OCI-LY7 (cell line): Measurements from ENCODE around the gene PKD1L1. TPM values are rescaled to one million over a fixed set of nuclear protein-coding genes. Genes with fewer than 3 reads are reported as not detected.

Experiments used
- BruUV-seq: library from RNA; stranded (reverse); fragments of 400-500 nt; replicated peaks from 2 replicates; lab custom pipeline; 2021; lab: Mats Ljungman, UMichigan
- CTCF ChIA-PET: fragments of 300-600 bp; sonication (Branson Sonifier 250); formaldehyde crosslinking; loops from one replicate; lab custom pipeline; 2022; ENCODE audit warnings: antibody characterized with exemption; ENCODE audit not compliant: unreplicated experiment; lab: Charles Lee
- POLR2A ChIA-PET: fragments of 300-600 bp; sonication (Branson Sonifier 250); formaldehyde crosslinking; loops from one replicate; lab custom pipeline; 2022; ENCODE audit warnings: antibody characterized with exemption; lab: Charles Lee
- DNase-seq: peaks from one replicate; pipeline ENCODE4 v3.0.0-alpha.2; 2015; ENCODE audit warnings: low spot score
- H2AFZ ChIP-seq: fragments of 200-600 bp; sonication (generic), shearing (Covaris generic); 2 replicates; pipeline ENCODE4 v1.6.1; 2014; ENCODE audit warnings: mild to moderate bottlenecking, antibody characterized with exemption, low read length, moderate library complexity
- H3K27ac ChIP-seq: fragments of 200-600 bp; sonication (generic); 2 replicates; pipeline ENCODE4 v1.5.1; 2014; ENCODE audit warnings: mixed run types, low read depth, mild to moderate bottlenecking, moderate library complexity, low read length, inconsistent platforms; ENCODE audit not compliant: poor library complexity, severe bottlenecking
- H3K36me3 ChIP-seq: fragments of 200-600 bp; sonication (generic); 2 replicates; pipeline ENCODE4 v1.6.1; 2014; ENCODE audit warnings: mild to moderate bottlenecking, antibody characterized with exemption, low read length, moderate library complexity, mixed read lengths; ENCODE audit not compliant: insufficient read depth
- H3K4me1 ChIP-seq: fragments of 200-600 bp; sonication (generic); 2 replicates; pipeline ENCODE4 v1.5.1; 2014; ENCODE audit warnings: mild to moderate bottlenecking, low read length; ENCODE audit not compliant: insufficient read depth, poor library complexity, severe bottlenecking
- H3K4me2 ChIP-seq: fragments of 200-600 bp; sonication (generic); 2 replicates; pipeline ENCODE4 v1.6.1; 2014; ENCODE audit warnings: mild to moderate bottlenecking, low read length
- H3K4me3 ChIP-seq: fragments of 200-600 bp; sonication (generic); 2 replicates; pipeline ENCODE4 v1.5.1; 2014; ENCODE audit warnings: mild to moderate bottlenecking, low read depth, low read length; ENCODE audit not compliant: poor library complexity, severe bottlenecking
- H3K79me2 ChIP-seq: fragments of 200-600 bp; sonication (generic); 2 replicates; pipeline ENCODE4 v1.6.1; 2016; ENCODE audit warnings: low read depth, mild to moderate bottlenecking, low read length, moderate library complexity, mixed read lengths; ENCODE audit not compliant: insufficient read depth
- H3K9me2 ChIP-seq: fragments of 200-600 bp; sonication (generic); 2 replicates; pipeline ENCODE4 v1.6.1; 2016; ENCODE audit warnings: mild to moderate bottlenecking, low read length, mixed read lengths; ENCODE audit not compliant: insufficient read depth
- H3K9me3 ChIP-seq: fragments of 200-600 bp; sonication (generic); 2 replicates; pipeline ENCODE4 v1.6.1; 2014; ENCODE audit warnings: mild to moderate bottlenecking, mixed run types, low read length, mixed read lengths
- H4K20me1 ChIP-seq: fragments of 200-600 bp; sonication (generic); 2 replicates; pipeline ENCODE4 v1.6.1; 2014; ENCODE audit warnings: mild to moderate bottlenecking, antibody characterized with exemption, low read length, moderate library complexity, mixed read lengths; ENCODE audit not compliant: insufficient read depth
- EZH2phosphoT487 ChIP-seq: fragments of 200-600 bp; sonication (generic); IDR thresholded peaks from 2 replicates; pipeline ENCODE4 v1.6.1; 2018; ENCODE audit warnings: low read depth, borderline replicate concordance, mild to moderate bottlenecking, mixed run types, antibody characterized with exemption, low read length, moderate library complexity, mixed read lengths
- intact Hi-C: fragments of 100-400 bp; cut with micrococcal nuclease; formaldehyde crosslinking; loops from one replicate; pipeline ENCODE4 v1.10.0; 2022; ENCODE audit not compliant: unreplicated experiment
- total RNA-seq, 2 experiments: library from RNA; depleted of rRNA in 1 of 2; stranded (reverse); fragments of >200 nt in 1 of 2; shearing (Covaris generic) in 1 of 2; gene quantifications; 2 replicates each; pipeline ENCODE4 v1.2.3, GENCODE V29; 2014 to 2022
- TF ChIP-seq, protein P1 (sequence below): fragments of 200-600 bp; sonication (generic); conservative IDR thresholded peaks from 2 replicates; pipeline ENCODE4 v1.5.1; 2014; ENCODE audit warnings: mild to moderate bottlenecking, antibody characterized with exemption, low read length, moderate library complexity, mixed read lengths

The PKD1L1 gene
- total RNA-seq, 2 experiments from 2014 or later, result 0.19 to 0.63 TPM

DNA sequence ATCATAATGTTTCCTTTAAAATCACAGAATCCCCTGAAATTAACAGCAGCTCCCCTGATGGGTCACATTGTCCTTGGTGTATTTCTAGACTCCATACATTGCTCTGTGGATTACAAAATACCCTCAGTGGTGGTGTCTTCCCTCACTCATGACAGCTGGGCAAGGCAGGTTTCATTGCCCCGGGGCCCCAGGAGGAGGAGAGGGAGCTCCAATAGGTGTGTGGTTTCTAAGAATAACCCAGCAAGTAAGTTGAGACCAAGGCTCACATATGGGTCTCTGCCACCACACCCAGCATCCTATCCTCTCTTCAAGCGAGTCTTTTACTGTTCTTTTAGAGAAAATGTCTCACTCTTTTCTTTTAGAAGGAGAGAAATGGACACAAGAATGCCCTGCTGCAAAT, 63.6 kb downstream of the PKD1L1 start:
- Histone ChIP-seq H4K20me1 (no peaks in the 10 kb centered on the region), H3K9me2 (no peaks in the 10 kb centered on the region), H3K36me3 (no peaks in the 10 kb centered on the region), H2AFZ (no peak overlapping the region), H3K4me2 (no peak overlapping the region), H3K27ac (no peak overlapping the region), H3K4me1 (no peaks in the 10 kb centered on the region), H3K79me2 (no peaks in the 10 kb centered on the region), H3K9me3 (no peaks in the 10 kb centered on the region), H3K4me3 (no peak overlapping the region)
- DNase-seq, result no peak
- intact Hi-C loops, result no loop called here
- ChIA-PET CTCF (no interaction called here), POLR2A (interaction anchor here (1.6 kb wide), 1 partner anchor 10 kb away, joined by 4 read pairs; no protein-coding TSS in a partner anchor)
- no TSS peak for BruUV-seq
- TF ChIP-seq, protein P1, sequence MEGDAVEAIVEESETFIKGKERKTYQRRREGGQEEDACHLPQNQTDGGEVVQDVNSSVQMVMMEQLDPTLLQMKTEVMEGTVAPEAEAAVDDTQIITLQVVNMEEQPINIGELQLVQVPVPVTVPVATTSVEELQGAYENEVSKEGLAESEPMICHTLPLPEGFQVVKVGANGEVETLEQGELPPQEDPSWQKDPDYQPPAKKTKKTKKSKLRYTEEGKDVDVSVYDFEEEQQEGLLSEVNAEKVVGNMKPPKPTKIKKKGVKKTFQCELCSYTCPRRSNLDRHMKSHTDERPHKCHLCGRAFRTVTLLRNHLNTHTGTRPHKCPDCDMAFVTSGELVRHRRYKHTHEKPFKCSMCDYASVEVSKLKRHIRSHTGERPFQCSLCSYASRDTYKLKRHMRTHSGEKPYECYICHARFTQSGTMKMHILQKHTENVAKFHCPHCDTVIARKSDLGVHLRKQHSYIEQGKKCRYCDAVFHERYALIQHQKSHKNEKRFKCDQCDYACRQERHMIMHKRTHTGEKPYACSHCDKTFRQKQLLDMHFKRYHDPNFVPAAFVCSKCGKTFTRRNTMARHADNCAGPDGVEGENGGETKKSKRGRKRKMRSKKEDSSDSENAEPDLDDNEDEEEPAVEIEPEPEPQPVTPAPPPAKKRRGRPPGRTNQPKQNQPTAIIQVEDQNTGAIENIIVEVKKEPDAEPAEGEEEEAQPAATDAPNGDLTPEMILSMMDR, result no peak
- no peak for TF ChIP-seq EZH2phosphoT487

GRCh38 chr7:47882635-47883034, 65.6 kb downstream of the PKD1L1 start:
- CTCF ChIA-PET, result no interaction called here
- H3K9me3 ChIP-seq, result no peaks in the 10 kb centered on the region
- no peak overlapping the region for H2AFZ ChIP-seq
- no peak overlapping the region for H3K4me2 ChIP-seq
- intact Hi-C loops, result no loop called here
- TF ChIP-seq, protein P1, result no peak
- no peak for TF ChIP-seq EZH2phosphoT487
- BruUV-seq, result no TSS peak
- no peak overlapping the region for H3K4me3 ChIP-seq
- POLR2A ChIA-PET, result no interaction called here
- no peaks in the 10 kb centered on the region for H3K79me2 ChIP-seq
- H4K20me1 ChIP-seq, result no peaks in the 10 kb centered on the region
- H3K27ac ChIP-seq, result no peak overlapping the region
- H3K9me2 ChIP-seq, result no peaks in the 10 kb centered on the region
- no peak for DNase-seq
- no peaks in the 10 kb centered on the region for H3K36me3 ChIP-seq
- H3K4me1 ChIP-seq, result no peaks in the 10 kb centered on the region

- no peaks in the 10 kb centered on the region for H4K20me1 ChIP-seq
- H3K79me2 ChIP-seq, result no peaks in the 10 kb centered on the region
- H3K4me2 ChIP-seq, result no peak overlapping the region
- no peak overlapping the region for H3K27ac ChIP-seq
- H3K9me3 ChIP-seq, result no peaks in the 10 kb centered on the region
- POLR2A ChIA-PET, result interaction anchor here (0.8 kb wide), 1 partner anchor 14 kb away, joined by 3 read pairs; no protein-coding TSS in a partner anchor
- H3K9me2 ChIP-seq, result no peaks in the 10 kb centered on the region
- no peak for TF ChIP-seq EZH2phosphoT487
- TF ChIP-seq, protein P1, result no peak
- H3K4me1 ChIP-seq, result no peaks in the 10 kb centered on the region
- no peaks in the 10 kb centered on the region for H3K36me3 ChIP-seq
- no TSS peak for BruUV-seq
- no peak overlapping the region for H2AFZ ChIP-seq
- intact Hi-C loops, result no loop called here
- no peak overlapping the region for H3K4me3 ChIP-seq
- CTCF ChIA-PET, result no interaction called here
- DNase-seq, result no peak
These were observed 67.0 kb downstream of the PKD1L1 start for GRCh38 chr7:47881256-47881655.
